HUDEP-2 (cell line): Measurements from ENCODE around the gene ADAMTS14.
"Not testable (repeated sequence)": the region's sequence is repeated elsewhere in the genome, so short reads cannot be mapped to it uniquely, and the experiment has no call there.

Source experiments
- DNase-seq, 76 experiments: peaks; one replicate each; lab custom pipeline; 2025; ENCODE audit not compliant: unreplicated experiment in 76 of 76; lab: John Stamatoyannopoulos, UW

Gene ADAMTS14

GRCh38 chr10:70672165-70673042 is at the start of gene ADAMTS14:
Gene ADAMTS14, plus strand, starts transcription at chr10:70672506. Its CDS starts 297 bp downstream, at chr10:70672803.
- DNase-seq: peak in 1 of 76 experiments; percentile 57

GRCh38 chr10:70622541-70622940 is 49.8 kb upstream of the ADAMTS14 start:
- no peak for DNase-seq

DNA sequence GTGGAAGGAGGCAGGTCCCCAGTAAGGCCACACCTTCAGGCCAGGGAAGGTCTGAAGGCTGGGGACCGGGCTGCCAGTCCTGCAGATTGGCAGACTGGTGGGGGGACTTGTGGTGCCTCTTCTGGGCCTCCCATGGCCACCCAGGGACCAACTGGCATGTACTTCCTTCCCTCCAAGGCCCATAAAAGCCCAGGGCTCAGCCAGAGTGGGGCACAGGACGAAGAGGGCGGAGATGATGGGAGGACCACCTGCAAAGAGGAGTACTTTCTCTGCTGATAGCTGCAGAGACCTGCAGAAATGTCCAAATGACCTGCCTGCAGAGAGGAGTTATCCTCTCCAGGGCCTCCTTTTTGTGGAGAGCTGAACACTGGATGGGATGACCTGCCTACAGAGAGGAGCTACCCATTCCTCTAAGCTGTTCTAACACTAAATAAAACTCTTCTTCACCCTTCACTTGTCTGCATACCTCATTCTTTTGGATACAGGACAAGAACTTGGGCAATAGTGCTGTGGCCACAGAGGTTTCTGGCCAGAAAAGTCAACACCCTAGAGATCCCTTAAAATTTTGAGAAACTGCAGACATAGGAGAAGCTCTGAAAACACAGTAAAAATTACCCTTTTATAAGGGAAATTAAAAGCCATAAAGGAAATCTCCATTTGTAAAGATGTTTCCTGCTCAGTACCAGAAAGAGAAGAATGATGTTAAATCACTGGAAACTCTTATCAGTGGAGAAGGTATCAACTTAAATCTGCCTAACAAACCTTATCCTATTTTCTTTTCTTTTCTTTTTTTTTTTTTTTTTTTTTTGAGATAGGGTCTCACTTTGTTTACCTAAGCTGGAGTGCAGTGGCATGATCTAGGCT is 49.1 kb upstream of the ADAMTS14 start:
- DNase-seq: no peak

- no peak for DNase-seq
These were observed 46.2 kb upstream of the ADAMTS14 start for GRCh38 chr10:70626056-70626455.

GRCh38 chr10:70629338-70629737 is 43.0 kb upstream of the ADAMTS14 start:
- no peak for DNase-seq

GRCh38 chr10:70631735-70632134 is 40.6 kb upstream of the ADAMTS14 start:
- not testable (repeated sequence) for DNase-seq

GRCh38 chr10:70634011-70634410 is 38.3 kb upstream of the ADAMTS14 start:
- DNase-seq: no peak

- not testable (repeated sequence) for DNase-seq
These were observed 37.8 kb upstream of the ADAMTS14 start for GRCh38 chr10:70634515-70634914.

GRCh38 chr10:70639640-70640383 is 32.5 kb upstream of the ADAMTS14 start:
- DNase-seq: not testable (repeated sequence)

GRCh38 chr10:70643272-70643671 is 29.0 kb upstream of the ADAMTS14 start:
- not testable (repeated sequence) for DNase-seq

DNA sequence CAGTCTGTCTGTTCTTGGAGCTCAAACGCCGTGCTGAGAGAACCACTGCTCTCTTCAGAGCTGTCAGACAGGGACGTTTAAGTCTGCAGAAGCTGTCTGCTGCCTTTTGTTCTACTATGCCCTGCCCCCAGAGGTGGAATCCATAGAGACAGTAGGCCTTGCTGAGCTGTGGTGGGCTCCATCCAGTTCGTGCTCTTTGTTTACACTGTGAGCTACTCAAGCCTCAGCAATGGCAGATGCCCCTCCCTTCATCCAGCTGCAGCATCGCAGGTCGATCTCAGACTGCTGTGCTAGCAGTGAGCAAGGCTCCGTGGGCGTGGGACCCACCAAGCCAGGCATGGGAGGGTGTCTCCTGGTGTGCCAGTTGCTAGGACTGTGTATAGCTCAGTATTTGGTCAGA is 27.3 kb upstream of the ADAMTS14 start:
- not testable (repeated sequence) for DNase-seq

DNA sequence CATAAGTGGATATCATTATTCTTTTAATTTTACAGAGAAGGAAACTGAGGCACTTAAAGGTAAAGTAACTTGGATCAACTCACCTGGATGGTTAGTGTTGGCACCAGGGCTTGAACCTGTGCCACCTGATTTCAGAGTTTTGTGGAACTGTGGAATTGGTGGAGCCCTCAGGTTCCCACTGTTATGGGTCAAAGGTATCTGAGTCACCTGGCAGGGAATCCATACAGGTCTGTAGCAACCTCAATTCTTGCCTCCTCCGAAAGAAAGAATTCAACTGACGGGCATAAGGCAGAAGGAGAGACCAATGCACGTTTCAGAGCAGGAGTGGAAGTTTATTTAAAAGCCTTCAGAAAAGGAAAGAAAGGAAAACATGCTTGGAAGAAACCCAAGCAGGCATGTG is 25.2 kb upstream of the ADAMTS14 start:
- no peak for DNase-seq

GRCh38 chr10:70648427-70648826 is 23.9 kb upstream of the ADAMTS14 start:
- no peak for DNase-seq

- peak in 8 of 76 experiments; percentile 1 to 39 (median 17) for DNase-seq
These were observed 22.8 kb upstream of the ADAMTS14 start for GRCh38 chr10:70649526-70649925.

- no peak for DNase-seq
These were observed 22.2 kb upstream of the ADAMTS14 start for GRCh38 chr10:70650104-70650503.

DNA sequence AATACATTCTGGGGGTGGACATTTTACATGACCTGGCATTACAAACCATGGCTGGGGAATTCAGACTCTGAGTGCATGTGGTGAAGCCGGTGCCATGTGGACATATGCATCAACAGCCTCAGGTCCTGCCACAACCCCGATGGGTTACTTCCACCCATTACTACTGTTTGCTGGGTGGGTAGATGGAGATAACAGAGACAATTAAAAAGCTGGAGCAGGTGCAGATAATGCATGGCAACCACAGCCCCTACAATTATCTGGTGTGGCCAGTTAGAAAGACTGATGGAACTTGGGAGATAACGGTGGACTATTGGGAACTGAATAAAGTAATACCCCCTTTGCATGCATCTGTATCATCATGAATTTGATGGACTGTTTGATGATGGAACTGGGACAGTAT is 21.6 kb upstream of the ADAMTS14 start:
- DNase-seq: peak in 2 of 76 experiments; percentile 12 to 17

- DNase-seq: no peak
These were observed 20.6 kb upstream of the ADAMTS14 start for GRCh38 chr10:70651661-70652060.

- no peak for DNase-seq
These were observed 19.3 kb upstream of the ADAMTS14 start for GRCh38 chr10:70652761-70653657.

- no peak for DNase-seq
These were observed 17.0 kb upstream of the ADAMTS14 start for GRCh38 chr10:70655316-70655715.

- no peak for DNase-seq
These were observed 15.8 kb upstream of the ADAMTS14 start for GRCh38 chr10:70656489-70656888.
